Peyer's patch (tissue), 4 donors: ENCODE results near the gene LRRC34. TPM values are rescaled to one million over a fixed set of nuclear protein-coding genes. Genes with fewer than 3 reads are reported as not detected.

Source experiments
- DNase-seq, 3 donors: peaks; one replicate each; pipeline ENCODE4 v3.0.0-alpha.2; 2017 to 2019
- H3K27ac ChIP-seq, 4 donors: fragments of 200-600 bp; sonication (generic); one replicate each; pipeline ENCODE4 v1.5.1; 2016 to 2019
- H3K27me3 ChIP-seq, 2 donors: fragments of 200-600 bp; sonication (generic); one replicate each; pipeline ENCODE4 v1.5.1; 2019
- H3K36me3 ChIP-seq, 3 donors: fragments of 200-600 bp; sonication (generic); one replicate each; pipeline ENCODE4 v1.5.1; 2016 to 2019
- H3K4me1 ChIP-seq, 4 donors: fragments of 200-600 bp; sonication (generic); one replicate each; pipeline ENCODE4 v1.5.1; 2016 to 2019
- H3K4me3 ChIP-seq, 4 donors: fragments of 200-600 bp; sonication (generic); 1 replicate in 3 of 4; 2 replicates in 1 of 4; pipeline ENCODE4 v1.5.1; 2016 to 2019; ENCODE audit warnings: mild to moderate bottlenecking in 1 of 4
- H3K9me3 ChIP-seq, 4 donors: fragments of 200-600 bp; sonication (generic); one replicate each; pipeline ENCODE4 v1.5.1; 2016 to 2019; ENCODE audit warnings: mild to moderate bottlenecking in 1 of 4
- CTCF ChIP-seq, 6 experiments: fragments of 450-650 bp in 4 of 6; fragments of 200-600 bp in 2 of 6; sonication (generic) in 1 of 6; IDR thresholded peaks; one replicate each; pipeline ENCODE4 v1.5.1; 2017 to 2019; ENCODE audit warnings: antibody characterized with exemption in 6 of 6, mild to moderate bottlenecking in 3 of 6, moderate library complexity in 1 of 6
- POLR2A ChIP-seq, 2 donors: fragments of 450-650 bp; IDR thresholded peaks; one replicate each; pipeline ENCODE4 v1.5.1; 2017; ENCODE audit warnings: antibody characterized with exemption in 2 of 2, mild to moderate bottlenecking in 2 of 2, moderate library complexity in 2 of 2
- total RNA-seq, 4 donors: library from RNA; depleted of rRNA; stranded (reverse); fragments of >200 nt; gene quantifications; one replicate each; pipeline ENCODE4 v1.1.0, GENCODE V29; 2016

LRRC34 gene
- total RNA-seq, 4 donors from 2014 or later: 0.28 to 0.35 TPM; not detected in 2

GRCh38 chr3:169772305-169772896 lies 40.3 kb downstream of the LRRC34 start:
- Histone ChIP-seq H3K27ac (peak overlapping the region; percentile 97 to 99 (median 98)), H3K27me3 (no peaks in the 10 kb centered on the region), H3K4me3 (peak overlapping the region; percentile 75 to 85 (median 77)), H3K9me3 (no peaks in the 10 kb centered on the region), H3K4me1 (peaks cover 0 to 29% (median 6%) of the 10 kb centered on the region in 4 donors), H3K36me3 (peaks cover 0 to 26% (median 0%) of the 10 kb centered on the region in 3 donors)
- DNase-seq: peak in 2 of 3 donors; percentile 69 to 84
- no peak for TF ChIP-seq CTCF (IDR thresholded peaks at IDR 0.05)
- no peak for TF ChIP-seq POLR2A (IDR thresholded peaks at IDR 0.05)

DNA sequence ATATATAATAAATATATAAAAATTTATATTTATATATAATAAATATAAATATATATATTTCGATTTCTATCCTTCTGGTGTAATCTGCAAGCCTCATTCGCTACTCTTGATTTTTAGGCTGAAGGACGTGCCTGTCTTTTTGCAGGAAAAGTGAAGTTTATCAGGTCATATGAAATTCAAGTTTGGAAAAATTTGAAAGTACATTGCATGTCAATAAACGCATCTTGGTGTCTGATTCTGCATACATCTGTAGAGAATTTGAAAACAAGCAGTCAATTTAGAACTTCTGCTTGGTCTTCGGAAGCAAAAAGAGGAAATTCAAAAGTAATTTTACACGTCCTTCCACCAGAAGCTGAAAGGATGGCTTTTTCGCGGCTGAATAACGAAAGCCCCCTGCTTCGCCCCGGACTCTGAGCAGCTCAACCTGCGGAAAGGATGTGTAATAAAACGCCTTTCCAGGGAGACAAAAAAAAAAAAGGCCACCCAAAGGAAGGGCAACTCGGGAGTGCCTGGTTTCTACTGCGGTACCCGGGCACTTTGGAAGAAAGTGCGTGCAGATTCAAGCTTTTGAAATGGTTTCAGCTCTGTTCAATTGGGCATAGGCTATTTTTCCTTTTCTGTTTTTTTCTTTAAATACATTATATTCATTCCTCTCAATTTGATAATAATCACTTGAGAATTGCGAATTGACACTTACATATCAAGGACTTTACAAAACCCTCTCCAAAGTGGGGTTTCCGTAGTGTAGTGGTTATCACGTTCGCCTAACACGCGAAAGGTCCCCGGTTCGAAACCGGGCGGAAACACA lies 41.0 kb downstream of the LRRC34 start:
- peak in 2 of 3 donors; percentile 38 to 74 for DNase-seq
- Histone ChIP-seq H3K36me3 (peaks cover 0 to 19% (median 0%) of the 10 kb centered on the region in 3 donors), H3K4me3 (peak overlapping the region; percentile 75 to 85 (median 77)), H3K4me1 (peaks cover 0 to 25% (median 6%) of the 10 kb centered on the region in 4 donors), H3K9me3 (no peaks in the 10 kb centered on the region), H3K27me3 (no peaks in the 10 kb centered on the region), H3K27ac (peak overlapping the region; percentile 37 to 99 (median 98))
- TF ChIP-seq POLR2A (IDR thresholded peaks at IDR 0.05) (no peak), CTCF (IDR thresholded peaks at IDR 0.05) (no peak)

DNA sequence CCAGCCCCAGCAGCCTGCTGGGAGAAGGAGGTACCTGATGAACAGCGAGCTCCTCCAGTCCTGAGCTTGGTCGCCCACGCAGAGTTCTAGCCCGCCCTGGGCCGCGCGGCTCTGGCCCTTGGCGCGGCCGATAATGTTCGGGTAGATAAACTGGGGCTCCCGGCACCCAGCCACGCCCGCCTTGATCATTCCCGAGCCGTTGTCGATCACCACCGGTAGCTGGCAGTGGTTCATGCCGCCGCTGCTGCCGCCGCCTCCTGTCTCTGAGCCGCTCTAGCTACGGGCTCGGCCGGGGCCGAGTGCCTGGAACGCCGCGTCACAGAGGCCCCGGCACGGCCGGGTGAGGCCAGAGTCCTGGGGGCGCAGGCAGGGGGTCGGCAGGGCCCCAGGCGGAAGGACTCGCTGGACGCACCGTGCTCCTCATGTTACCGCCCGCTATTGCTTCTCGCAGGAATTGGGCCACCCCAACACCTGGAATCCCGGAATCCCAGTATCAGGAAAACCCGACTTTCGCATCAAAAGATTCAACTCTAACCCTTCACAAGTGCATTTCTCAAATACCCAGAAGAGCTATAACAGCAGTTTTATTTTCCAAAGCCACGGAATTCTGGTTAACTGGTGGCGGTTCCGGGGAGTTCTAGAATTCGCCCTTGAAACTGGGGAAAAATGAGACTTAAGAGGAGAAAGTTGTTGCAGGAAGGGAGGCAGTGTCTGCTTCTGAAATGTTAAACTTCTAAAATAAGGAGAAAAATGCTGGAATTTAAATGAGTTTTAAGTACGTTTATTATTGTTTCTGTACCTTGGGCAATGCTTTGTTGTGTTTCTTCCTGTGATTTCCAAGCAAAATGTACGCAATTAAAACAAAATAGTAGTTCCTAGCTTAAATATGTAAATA lies 43.2 kb downstream of the LRRC34 start, which contains the start of gene ACTRT3:
Gene ACTRT3, minus strand, starts transcription at position 275 of the 895 bp plus-strand sequence. Its CDS starts 41 bp downstream, at position 234.
- H3K36me3 ChIP-seq: peaks cover 0 to under 1% (median 0%) of the 10 kb centered on the region in 3 donors
- DNase-seq: peak; percentile 51 to 88 (median 84)
- peak within 1 kb of the TSS; percentile 62 to 74 (median 68) for H3K4me3 ChIP-seq
- H3K9me3 ChIP-seq: no peaks in the 10 kb centered on the region
- H3K27ac ChIP-seq: peak within 1 kb of the TSS; percentile 79 to 92 (median 86)
- TF ChIP-seq CTCF (IDR thresholded peaks at IDR 0.05) (peak in 2 of 6 experiments; percentile 12 to 19), POLR2A (IDR thresholded peaks at IDR 0.05) (peak; percentile 53 to 65)
- peaks cover 0 to 8% (median 4%) of the 10 kb centered on the region in 4 donors for H3K4me1 ChIP-seq
- H3K27me3 ChIP-seq: no peaks in the 10 kb centered on the region

DNA sequence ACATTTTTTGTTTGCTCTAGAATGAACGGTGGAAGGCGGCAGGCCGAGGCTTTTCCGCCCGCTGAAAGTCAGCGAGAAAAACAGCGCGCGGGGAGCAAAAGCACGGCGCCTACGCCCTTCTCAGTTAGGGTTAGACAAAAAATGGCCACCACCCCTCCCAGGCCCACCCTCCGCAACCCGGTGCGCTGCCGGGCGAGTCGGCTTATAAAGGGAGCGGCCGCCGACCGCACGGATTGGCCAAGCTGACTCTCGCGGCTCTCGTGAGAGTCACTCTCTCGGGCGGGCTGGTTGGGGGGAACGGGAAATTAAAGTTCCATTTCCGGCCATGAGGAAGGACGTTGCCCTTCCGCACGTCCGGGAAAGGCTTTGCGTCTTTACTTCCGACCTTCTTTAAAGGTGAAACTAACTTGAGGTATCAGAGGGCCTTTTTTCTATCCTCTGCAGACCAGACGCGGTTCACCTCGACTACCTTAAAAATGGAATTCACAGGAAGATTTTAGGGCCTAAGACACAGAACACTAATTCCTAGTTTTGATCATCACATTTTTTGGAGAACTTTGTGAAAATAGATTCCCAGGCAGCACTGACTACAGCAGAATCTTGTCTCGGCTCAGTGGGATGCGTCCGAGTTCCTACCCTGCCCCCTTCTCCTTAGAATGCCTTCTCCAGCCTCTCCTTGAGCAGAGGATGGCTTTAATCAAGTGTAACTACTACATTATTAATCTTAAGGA lies 47.7 kb downstream of the LRRC34 start, which contains the start of gene TERC:
Gene TERC, minus strand, starts transcription at position 179 of the 731 bp plus-strand sequence.
- Histone ChIP-seq H3K4me1 (peaks cover 0 to 7% (median 2%) of the 10 kb centered on the region in 4 donors), H3K27me3 (no peaks in the 10 kb centered on the region), H3K9me3 (no peaks in the 10 kb centered on the region), H3K4me3 (peak within 1 kb of the TSS; percentile 82 to 91 (median 84)), H3K36me3 (no peaks in the 10 kb centered on the region), H3K27ac (peak within 1 kb of the TSS; percentile 97 to 99 (median 98))
- peak in 2 of 6 experiments; percentile 1 to 4 for TF ChIP-seq CTCF (IDR thresholded peaks at IDR 0.05)
- peak; percentile 98 for TF ChIP-seq POLR2A (IDR thresholded peaks at IDR 0.05)
- peak; percentile 92 to 97 (median 93) for DNase-seq
